Smooth muscle cell (in vitro differentiated cells): ENCODE results near the gene NPFFR1. TPM values are rescaled to one million over a fixed set of nuclear protein-coding genes. Genes with fewer than 3 reads are reported as not detected.

Experiments used
- DNase-seq: peaks from one replicate; lab custom pipeline; 2025; ENCODE audit not compliant: unreplicated experiment; lab: John Stamatoyannopoulos, UW
- H2AFZ ChIP-seq: fragments of 200-600 bp; sonication (generic); 2 replicates; pipeline ENCODE4 v1.6.0; 2016; ENCODE audit warnings: antibody characterized with exemption, low read depth, mild to moderate bottlenecking
- H3F3A ChIP-seq: fragments of 200-600 bp; sonication (generic); 2 replicates; pipeline ENCODE4 v1.6.0; 2017; ENCODE audit warnings: antibody characterized with exemption, low read depth
- H3K27ac ChIP-seq: fragments of 200-600 bp; sonication (generic); 2 replicates; pipeline ENCODE4 v1.5.1; 2016; ENCODE audit warnings: low read depth, mild to moderate bottlenecking
- H3K27me3 ChIP-seq: fragments of 200-600 bp; sonication (generic); 2 replicates; pipeline ENCODE4 v1.6.1; 2016; ENCODE audit warnings: low read depth, mild to moderate bottlenecking
- H3K36me3 ChIP-seq: fragments of 200-600 bp; sonication (generic); 2 replicates; pipeline ENCODE4 v1.5.1; 2016; ENCODE audit warnings: low read depth
- H3K4me1 ChIP-seq: fragments of 200-600 bp; sonication (generic); 2 replicates; pipeline ENCODE4 v1.5.1; 2016; ENCODE audit warnings: low read depth
- H3K4me2 ChIP-seq: fragments of 200-600 bp; sonication (generic); 2 replicates; pipeline ENCODE4 v1.6.0; 2016; ENCODE audit warnings: mild to moderate bottlenecking
- H3K4me3 ChIP-seq: fragments of 200-600 bp; sonication (generic); 2 replicates; pipeline ENCODE4 v1.5.1; 2016; ENCODE audit warnings: mild to moderate bottlenecking
- H3K79me2 ChIP-seq: fragments of 200-600 bp; sonication (generic); 2 replicates; pipeline ENCODE4 v1.6.0; 2016; ENCODE audit warnings: low read depth, mild to moderate bottlenecking
- H3K9ac ChIP-seq: fragments of 200-600 bp; sonication (generic); 2 replicates; pipeline ENCODE4 v1.6.0; 2016; ENCODE audit warnings: low read depth
- H3K9me3 ChIP-seq: fragments of 200-600 bp; sonication (generic); replicated peaks from 2 replicates; pipeline ENCODE4 v1.5.1; 2016; ENCODE audit warnings: low read depth
- H4K20me1 ChIP-seq: fragments of 200-600 bp; sonication (generic); 2 replicates; pipeline ENCODE4 v1.6.0; 2016; ENCODE audit warnings: low read depth
- WGBS: methylation state at CpG from one replicate; pipeline ENCODE4 v1.1.7; 2016; ENCODE audit warnings: low lambda C conversion rate; 5-methylcytosine and 5-hydroxymethylcytosine counted together
- polyA plus RNA-seq: library from polyadenylated mRNA; unstranded; fragments of >200 nt; fragmentation: Nextera tagmentation; extraction: Ambion mirVana; gene quantifications from 2 replicates; pipeline ENCODE4 v1.2.1, GENCODE V29; 2016
- total RNA-seq: library from RNA; depleted of rRNA; stranded (reverse); fragments of >200 nt; gene quantifications from 2 replicates; pipeline ENCODE4 v1.2.3, GENCODE V29; 2014
- TF ChIP-seq, protein P1 (sequence below): fragments of 200-600 bp; sonication (generic); IDR thresholded peaks from 2 replicates; pipeline ENCODE4 v1.5.1; 2017; ENCODE audit warnings: borderline replicate concordance, mild to moderate bottlenecking, antibody characterized with exemption; ENCODE audit not compliant: insufficient read depth, poor library complexity, severe bottlenecking

Gene NPFFR1
- total and polyA plus RNA-seq, 2 experiments from 2014 or later = under 0.01 TPM; not detected in 1

DNA sequence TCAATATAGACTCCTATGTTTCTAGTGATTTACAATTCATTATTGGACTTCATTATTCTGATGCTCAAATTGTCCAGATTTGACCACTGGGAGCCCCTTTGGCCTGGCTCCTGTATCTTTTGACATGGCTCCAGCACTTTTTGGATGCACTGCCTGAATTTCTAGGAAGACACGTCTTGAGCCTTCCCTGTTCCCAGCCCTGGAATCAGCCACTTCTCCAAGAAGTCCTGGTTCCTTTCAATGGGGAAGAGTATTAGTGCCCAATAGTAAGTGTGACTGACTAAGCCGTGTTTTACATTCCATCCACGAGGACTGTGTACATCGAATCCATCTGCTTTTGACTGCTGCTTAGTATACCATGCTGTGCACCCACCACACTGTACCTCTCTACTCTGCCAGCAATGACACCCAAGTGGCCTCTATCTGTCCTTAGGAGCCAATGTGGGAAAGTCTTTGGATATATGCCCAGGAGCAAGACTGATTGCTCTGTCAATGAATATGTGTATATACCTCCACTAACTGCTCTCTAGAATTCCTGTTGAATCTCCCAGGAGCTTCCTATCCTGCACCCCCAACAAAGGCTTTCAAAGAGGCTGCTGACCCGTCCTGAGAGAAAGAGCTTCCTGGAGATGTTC, 23.2 kb upstream of the NPFFR1 start:
- no peaks in the 10 kb centered on the region for H3K36me3 ChIP-seq
- WGBS = 90% methylated on average over 5 of the region's 5 CpGs
- TF ChIP-seq, protein P1, sequence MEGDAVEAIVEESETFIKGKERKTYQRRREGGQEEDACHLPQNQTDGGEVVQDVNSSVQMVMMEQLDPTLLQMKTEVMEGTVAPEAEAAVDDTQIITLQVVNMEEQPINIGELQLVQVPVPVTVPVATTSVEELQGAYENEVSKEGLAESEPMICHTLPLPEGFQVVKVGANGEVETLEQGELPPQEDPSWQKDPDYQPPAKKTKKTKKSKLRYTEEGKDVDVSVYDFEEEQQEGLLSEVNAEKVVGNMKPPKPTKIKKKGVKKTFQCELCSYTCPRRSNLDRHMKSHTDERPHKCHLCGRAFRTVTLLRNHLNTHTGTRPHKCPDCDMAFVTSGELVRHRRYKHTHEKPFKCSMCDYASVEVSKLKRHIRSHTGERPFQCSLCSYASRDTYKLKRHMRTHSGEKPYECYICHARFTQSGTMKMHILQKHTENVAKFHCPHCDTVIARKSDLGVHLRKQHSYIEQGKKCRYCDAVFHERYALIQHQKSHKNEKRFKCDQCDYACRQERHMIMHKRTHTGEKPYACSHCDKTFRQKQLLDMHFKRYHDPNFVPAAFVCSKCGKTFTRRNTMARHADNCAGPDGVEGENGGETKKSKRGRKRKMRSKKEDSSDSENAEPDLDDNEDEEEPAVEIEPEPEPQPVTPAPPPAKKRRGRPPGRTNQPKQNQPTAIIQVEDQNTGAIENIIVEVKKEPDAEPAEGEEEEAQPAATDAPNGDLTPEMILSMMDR = no peak
- no peak overlapping the region for H3K4me3 ChIP-seq
- H3K79me2 ChIP-seq = no peaks in the 10 kb centered on the region
- DNase-seq = no peak
- H3F3A ChIP-seq = no peaks in the 10 kb centered on the region
- H3K27ac ChIP-seq = no peak overlapping the region
- H3K27me3 ChIP-seq = no peaks in the 10 kb centered on the region
- no peak overlapping the region for H2AFZ ChIP-seq
- no peaks in the 10 kb centered on the region for H3K4me1 ChIP-seq
- H3K9me3 ChIP-seq = no peaks in the 10 kb centered on the region
- no peak overlapping the region for H3K9ac ChIP-seq
- H3K4me2 ChIP-seq = no peak overlapping the region
- no peaks in the 10 kb centered on the region for H4K20me1 ChIP-seq

DNA sequence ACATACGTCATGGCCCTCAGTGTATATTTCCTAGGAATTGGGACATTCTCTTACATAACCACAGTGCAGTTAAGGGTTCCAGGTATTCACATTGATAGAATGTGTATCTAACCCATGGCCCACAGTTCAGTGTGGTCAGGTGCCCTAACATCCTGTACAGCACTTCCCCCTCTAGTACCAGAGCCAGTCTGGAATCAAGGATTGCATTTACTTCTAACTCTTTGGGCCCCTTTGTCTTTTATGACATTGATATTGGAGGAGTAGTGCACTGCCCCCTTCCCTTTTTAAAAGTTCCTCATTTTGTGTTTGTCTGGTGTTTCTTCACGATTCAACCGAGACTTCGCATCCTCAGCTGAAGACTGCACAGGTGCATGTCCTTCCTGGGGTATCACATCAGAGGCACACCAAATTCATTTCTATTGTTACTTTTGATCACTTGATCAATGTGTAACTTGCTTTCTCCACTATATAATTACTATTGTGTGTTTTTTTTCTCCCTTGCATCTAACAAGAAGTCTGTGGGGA, 22.4 kb upstream of the NPFFR1 start:
- no peak for DNase-seq
- Histone ChIP-seq H3F3A (no peaks in the 10 kb centered on the region), H3K9me3 (no peaks in the 10 kb centered on the region), H3K27ac (no peak overlapping the region), H3K36me3 (no peaks in the 10 kb centered on the region), H3K4me3 (no peak overlapping the region), H4K20me1 (no peaks in the 10 kb centered on the region), H2AFZ (no peak overlapping the region), H3K79me2 (no peaks in the 10 kb centered on the region), H3K27me3 (no peaks in the 10 kb centered on the region), H3K4me1 (no peaks in the 10 kb centered on the region), H3K9ac (no peak overlapping the region), H3K4me2 (no peak overlapping the region)
- WGBS = 72% methylated on average over 4 of the region's 4 CpGs
- TF ChIP-seq, protein P1 = no peak

DNA sequence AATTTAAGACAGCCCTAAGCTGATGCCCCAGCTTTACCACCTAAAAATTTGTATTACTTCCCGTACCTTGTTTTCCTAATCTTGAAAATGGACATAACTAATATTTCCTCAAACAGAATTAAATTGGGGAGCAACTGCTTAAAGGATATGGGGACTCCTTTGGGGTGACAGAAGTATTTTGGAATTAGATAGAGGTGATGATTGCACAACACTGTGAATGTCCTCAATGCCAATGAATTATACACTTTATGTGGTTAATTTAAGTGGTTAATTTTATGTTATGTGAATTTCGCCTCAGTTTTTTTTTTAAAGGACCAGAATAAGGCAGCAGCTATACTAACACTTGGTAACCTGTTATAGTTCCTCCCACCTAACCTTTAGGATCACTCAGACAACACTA, 19.9 kb upstream of the NPFFR1 start:
- Histone ChIP-seq H3K9ac (no peak overlapping the region), H2AFZ (no peak overlapping the region), H3K4me3 (no peak overlapping the region), H4K20me1 (no peaks in the 10 kb centered on the region), H3K9me3 (no peaks in the 10 kb centered on the region), H3K79me2 (no peaks in the 10 kb centered on the region), H3K36me3 (no peaks in the 10 kb centered on the region), H3K4me1 (no peaks in the 10 kb centered on the region), H3K4me2 (no peak overlapping the region), H3K27ac (no peak overlapping the region), H3K27me3 (no peaks in the 10 kb centered on the region), H3F3A (no peaks in the 10 kb centered on the region)
- WGBS = 84% methylated on average over 2 of the region's 2 CpGs
- DNase-seq = no peak
- TF ChIP-seq, protein P1 = no peak

DNA sequence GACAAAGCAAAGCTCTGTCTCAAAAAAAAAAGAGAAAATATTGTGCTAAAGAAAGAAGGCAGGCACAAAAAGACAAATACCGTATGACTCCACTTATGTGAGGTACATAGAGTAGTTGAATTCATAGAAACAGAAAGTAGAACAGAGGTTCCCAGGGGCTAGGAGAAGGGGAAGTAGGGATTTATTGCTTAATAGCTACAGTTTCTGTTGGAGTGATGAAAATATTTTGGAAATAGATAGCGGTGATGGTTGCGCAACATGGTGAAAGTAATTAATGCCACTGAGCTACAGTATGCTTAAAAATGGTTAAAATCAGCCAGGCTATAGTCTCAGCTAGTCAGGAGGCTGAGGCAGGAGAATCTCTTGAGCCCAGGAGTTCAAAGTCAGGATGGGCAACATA, 18.5 kb upstream of the NPFFR1 start:
- Histone ChIP-seq H3K4me3 (no peak overlapping the region), H3K79me2 (no peaks in the 10 kb centered on the region), H3K27ac (no peak overlapping the region), H3K9me3 (no peaks in the 10 kb centered on the region), H3K36me3 (no peaks in the 10 kb centered on the region), H3K9ac (no peak overlapping the region), H3K4me2 (no peak overlapping the region), H4K20me1 (no peaks in the 10 kb centered on the region), H3F3A (no peaks in the 10 kb centered on the region), H3K27me3 (no peaks in the 10 kb centered on the region), H2AFZ (no peak overlapping the region), H3K4me1 (no peaks in the 10 kb centered on the region)
- WGBS = 88% methylated on average over 3 of the region's 3 CpGs
- TF ChIP-seq, protein P1 = no peak
- no peak for DNase-seq
